Body of pancreas (tissue), 4 donors: ENCODE results near the gene CCDC148.

Source experiments
- CTCF ChIP-seq, 7 experiments: fragments of 450-650 bp in 4 of 7; fragments of 200-600 bp in 3 of 7; sonication (generic) in 3 of 7; IDR thresholded peaks; one replicate each; pipeline ENCODE4 v1.5.1; 2016 to 2019; ENCODE audit warnings: antibody characterized with exemption in 7 of 7
- POLR2A ChIP-seq, 3 donors: fragments of 450-650 bp; IDR thresholded peaks; one replicate each; pipeline ENCODE4 v1.6.1; 2016; ENCODE audit warnings: antibody characterized with exemption in 3 of 3, mild to moderate bottlenecking in 2 of 3

- TF ChIP-seq CTCF (IDR thresholded peaks at IDR 0.05), result no peak
- no peak for TF ChIP-seq POLR2A (IDR thresholded peaks at IDR 0.05)
Observed at GRCh38 chr2:158486150-158486969, 29.8 kb upstream of the CCDC148 start.
